GOT3 (cell line): ENCODE measurements around the gene CUBN.

ENCODE experiments used
- DNase-seq: peaks from one replicate; lab custom pipeline; 2025; ENCODE audit warnings: mixed read lengths; lab: John Stamatoyannopoulos, UW

CUBN gene

GRCh38 chr10:17106991-17107390 lies 22.6 kb downstream of the CUBN start:
- no peak for DNase-seq

- no peak for DNase-seq
Measured at GRCh38 chr10:17101910-17102266, 27.7 kb downstream of the CUBN start.

- no peak for DNase-seq
Measured at GRCh38 chr10:17101257-17101909, 28.2 kb downstream of the CUBN start.

GRCh38 chr10:17100586-17100985 lies 29.0 kb downstream of the CUBN start:
- DNase-seq: no peak

GRCh38 chr10:17098012-17098411 lies 31.6 kb downstream of the CUBN start:
- DNase-seq: no peak

DNA sequence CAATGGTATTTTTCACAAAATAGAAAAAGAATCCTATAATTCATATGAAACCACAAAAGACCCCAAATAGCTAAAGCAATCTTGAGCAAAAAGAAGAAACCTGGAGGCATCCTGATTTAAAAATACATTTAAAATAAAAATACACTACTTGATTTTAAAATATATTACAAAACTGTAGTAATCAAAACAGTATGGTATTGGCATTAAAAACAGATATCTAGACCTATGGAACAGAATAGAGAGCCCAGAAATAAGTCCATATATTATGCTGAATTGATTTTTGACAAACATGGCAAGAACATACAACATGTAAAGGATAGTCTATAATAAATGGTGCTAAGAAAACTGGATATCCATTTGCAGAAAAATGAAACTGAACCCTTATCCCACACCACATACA lies 34.8 kb downstream of the CUBN start:
- DNase-seq: no peak

GRCh38 chr10:17092986-17093803 lies 36.4 kb downstream of the CUBN start:
- DNase-seq: no peak

DNA sequence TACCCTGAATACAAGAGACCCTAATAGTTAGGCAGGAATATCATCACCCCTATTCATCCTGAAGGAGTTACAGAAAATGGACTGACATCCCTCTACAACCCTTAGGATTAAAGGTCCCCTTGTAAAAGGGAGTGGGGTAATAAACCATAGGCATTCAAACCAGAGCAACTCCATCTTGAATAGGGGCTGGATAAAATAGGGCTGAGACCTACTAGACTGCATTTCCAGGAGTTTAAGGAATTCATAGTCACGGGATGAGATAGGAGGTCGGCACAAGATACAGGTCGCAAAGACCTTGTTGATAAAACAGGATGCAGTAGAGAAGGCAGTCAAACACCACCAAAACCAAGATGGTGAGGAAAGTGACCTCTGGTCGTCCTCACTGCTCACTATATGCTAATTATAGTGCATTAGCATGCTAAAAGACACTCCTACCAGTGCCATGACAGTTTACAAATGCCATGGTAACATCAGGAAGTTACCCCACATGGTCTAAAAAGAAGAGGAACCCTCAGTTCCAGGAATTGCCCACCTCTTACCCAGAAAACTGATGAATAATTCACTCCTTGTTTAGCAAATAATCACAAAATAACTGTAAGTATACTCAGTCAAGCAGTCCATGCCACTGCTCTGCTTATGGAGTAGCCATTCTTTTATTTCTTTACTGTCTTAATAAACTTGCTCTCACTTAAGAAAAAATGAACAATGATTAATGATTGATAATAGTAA lies 37.2 kb downstream of the CUBN start:
- no peak for DNase-seq

DNA sequence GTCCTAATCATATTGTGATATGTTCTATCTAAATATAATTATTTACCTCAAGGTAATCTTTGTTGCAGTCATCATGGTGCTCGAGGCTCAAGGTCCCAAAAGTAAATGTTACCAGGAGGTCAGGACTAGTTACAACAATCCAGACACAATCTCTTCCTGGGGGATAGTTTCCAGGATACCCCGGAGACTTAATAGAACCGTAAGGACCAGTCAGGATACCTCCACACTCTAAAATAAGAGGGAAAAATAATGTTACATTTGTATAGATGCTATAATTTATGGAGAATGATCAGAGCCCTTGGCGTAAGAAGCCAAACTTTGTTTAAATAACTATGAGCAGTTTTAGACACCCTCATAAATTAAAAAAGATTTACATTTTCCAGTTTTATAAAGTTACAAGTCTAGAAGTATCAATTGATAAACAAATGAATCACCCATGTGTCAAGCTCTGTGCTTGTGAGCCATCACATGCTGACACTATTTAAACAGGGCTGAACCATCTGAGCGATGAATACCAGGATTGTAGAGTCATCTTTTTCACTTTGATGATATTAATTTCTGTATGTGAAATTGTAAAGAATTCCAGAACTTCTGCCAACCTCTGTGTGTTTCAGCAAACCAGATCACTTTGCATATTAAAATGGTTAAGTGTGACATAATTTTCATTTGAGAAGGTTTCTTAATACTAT lies 41.3 kb downstream of the CUBN start:
- DNase-seq: no peak

DNA sequence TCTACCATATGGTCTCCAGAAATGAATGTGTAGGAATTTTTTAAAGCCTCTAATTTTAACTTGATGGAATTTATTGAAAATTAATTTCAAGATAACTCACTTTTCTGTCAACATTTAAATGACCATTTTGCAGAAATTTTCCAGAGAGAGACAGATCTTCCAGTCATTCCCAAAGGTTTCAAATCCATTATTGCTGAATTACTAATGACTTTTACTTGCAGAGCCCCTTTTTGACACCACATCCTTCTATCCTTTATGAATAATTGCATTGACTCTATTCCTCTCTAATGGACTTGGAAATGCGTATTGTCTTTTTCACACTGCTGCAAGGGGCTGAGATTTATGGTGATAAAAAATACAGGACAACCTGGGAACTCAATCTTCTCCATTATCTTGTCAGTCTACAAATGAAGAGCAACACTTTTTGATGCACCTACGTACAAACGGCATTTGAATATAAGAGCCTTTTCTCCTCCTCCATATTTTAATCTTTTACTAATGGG lies 42.7 kb downstream of the CUBN start:
- no peak for DNase-seq

- no peak for DNase-seq
Measured at GRCh38 chr10:17085011-17085725, 44.4 kb downstream of the CUBN start.

GRCh38 chr10:17084258-17084657 lies 45.4 kb downstream of the CUBN start:
- no peak for DNase-seq

DNA sequence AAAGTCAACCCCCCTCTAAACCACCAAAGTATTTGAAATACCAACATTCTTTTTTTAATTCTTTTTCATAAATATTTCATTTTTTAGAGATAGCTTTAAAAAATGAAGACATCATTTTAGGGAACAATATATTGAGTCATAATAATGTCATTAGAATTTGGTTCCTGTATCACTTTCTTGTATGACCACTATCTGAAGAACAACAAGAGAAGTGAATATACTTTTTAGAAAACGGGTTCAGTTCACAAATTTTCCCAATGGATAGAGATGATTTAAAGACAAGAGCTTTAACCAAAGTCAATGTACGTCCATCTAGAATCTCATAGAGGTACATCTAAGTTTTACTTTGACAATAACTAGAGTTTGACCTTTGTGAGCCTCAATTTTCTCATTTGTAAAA lies 48.2 kb downstream of the CUBN start:
- DNase-seq: no peak

DNA sequence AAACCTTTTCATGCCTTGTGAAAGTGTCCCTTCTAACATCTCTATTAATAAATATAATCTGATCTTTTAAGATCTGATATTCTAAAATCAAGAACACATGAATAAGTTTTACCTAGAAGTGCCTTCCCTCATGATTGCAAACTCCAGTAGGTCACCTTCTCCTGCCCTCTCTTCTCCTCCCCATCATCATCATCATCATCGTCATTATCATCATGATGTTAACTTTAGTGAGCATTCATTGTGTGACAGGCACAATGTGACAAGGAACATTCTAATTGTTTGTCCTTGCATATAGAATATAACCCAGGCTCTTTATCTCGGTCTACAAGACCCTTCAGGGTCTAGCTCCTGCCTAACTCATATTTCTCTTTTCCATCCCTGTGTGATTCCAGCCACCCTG lies 51.7 kb downstream of the CUBN start:
- DNase-seq: no peak

- DNase-seq: no peak
Measured at GRCh38 chr10:17077346-17077781, 52.2 kb downstream of the CUBN start.

DNA sequence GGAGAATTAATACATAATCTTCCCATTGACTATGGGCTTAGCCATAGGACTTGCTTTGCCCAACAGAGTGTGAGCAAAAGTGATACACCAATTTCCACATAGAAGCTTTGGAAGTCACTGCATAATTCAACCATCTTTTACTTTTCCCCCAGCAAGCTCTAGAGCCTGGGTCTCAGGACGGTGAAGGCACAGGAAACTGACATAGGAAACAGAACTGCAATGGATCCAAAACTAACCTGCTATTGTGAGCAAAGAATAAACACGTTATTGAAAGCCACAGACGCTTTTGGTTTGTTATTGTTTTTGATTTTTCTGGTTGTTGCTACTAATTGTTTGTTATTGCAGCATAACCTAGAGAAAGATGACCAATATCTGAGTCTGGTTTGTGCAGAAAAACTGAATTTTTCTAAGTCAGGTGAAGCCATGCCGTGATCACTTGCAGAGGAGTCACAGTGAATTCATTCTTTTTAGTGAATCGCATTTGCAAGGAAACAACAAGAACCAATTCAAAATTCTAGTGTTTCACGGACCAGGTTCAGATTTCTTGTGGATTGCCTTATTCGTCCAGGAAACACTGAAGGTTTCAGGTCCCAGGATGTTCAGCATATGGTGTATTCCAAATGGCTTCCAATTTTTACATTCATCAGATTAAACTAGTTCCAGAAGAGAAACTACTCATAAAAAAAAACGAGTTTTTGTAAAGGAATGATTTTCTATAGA lies 52.8 kb downstream of the CUBN start:
- DNase-seq: no peak

DNA sequence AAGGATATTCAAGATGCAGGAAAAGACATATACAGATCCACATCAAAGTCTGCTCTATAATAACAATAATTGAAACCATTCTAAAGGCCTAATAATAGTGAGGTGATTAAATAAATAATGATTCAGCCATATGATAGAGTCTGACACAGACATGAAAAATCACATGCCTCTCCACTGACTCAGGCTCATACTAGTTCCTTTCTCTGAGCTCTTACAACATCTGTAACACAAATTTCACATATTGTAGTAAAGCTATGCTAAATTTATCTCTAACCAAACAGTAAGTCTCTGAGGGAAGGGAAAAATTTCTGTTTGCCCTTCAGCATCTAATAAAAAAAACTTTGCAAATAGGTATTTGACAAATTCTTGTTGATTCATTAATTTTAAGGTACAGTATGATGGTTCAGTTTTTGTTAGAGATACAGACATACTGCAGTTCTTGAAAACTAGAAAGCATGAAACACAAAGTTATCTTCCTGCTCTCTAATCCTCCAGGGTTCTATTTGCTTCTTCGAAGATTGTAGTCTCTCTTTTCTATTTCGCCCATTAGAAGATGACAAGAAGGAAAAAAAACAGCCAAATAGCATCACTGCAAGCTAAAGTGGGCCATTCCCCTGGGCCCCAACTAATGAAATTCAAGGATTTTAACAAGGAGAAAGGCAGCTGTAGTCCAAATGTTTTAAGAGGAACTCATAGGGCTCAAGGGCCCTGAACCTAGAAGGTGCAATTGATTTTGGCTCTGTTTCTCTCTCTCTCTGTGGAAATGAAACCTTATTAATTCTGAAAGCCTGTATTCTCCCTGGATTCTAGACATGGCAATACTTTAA lies 53.9 kb downstream of the CUBN start:
- DNase-seq: no peak

- DNase-seq: no peak
Measured at GRCh38 chr10:17074541-17074847, 55.1 kb downstream of the CUBN start.

- no peak for DNase-seq
Measured at GRCh38 chr10:17073725-17074540, 55.7 kb downstream of the CUBN start.
